Fibroblast of lung (primary cell): Measurements from ENCODE around the gene HIBADH.

Source experiments
- EZH2 ChIP-seq: IDR thresholded peaks from 2 replicates; pipeline ENCODE4 v1.5.1; 2012; ENCODE audit warnings: low read length, control low read depth, mild to moderate bottlenecking; ENCODE audit errors: missing control alignments
- TF ChIP-seq, protein P1 (sequence below), 2 donors: IDR thresholded peaks in 1 of 2; conservative IDR thresholded peaks in 1 of 2; 1 replicate in 1 of 2; 2 replicates in 1 of 2; pipeline ENCODE4 v1.5.1; 2011 to 2012; ENCODE audit warnings: low read length in 2 of 2, control low read depth in 1 of 2, inconsistent platforms in 1 of 2, low read depth in 1 of 2, mild to moderate bottlenecking in 1 of 2

DNA sequence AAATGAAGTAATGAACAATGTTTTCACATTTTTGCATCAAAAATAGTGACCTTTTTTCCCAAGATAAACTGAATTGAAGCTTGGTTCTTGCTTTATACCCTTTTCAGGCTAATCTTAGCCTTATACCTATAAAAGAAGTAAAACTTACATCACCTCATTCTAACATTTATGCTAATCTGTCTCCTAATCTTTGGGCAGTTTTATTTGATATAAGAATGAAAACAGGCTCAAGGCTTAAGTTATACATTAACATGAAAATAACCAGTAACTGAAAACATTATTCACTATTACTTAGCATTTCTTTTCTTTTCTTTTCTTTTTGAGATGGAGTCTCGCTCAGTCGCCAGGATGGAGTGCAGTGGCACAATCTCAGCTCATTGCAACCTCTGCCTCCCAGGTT is 113.1 kb downstream of the HIBADH start:
- TF ChIP-seq, protein P1, sequence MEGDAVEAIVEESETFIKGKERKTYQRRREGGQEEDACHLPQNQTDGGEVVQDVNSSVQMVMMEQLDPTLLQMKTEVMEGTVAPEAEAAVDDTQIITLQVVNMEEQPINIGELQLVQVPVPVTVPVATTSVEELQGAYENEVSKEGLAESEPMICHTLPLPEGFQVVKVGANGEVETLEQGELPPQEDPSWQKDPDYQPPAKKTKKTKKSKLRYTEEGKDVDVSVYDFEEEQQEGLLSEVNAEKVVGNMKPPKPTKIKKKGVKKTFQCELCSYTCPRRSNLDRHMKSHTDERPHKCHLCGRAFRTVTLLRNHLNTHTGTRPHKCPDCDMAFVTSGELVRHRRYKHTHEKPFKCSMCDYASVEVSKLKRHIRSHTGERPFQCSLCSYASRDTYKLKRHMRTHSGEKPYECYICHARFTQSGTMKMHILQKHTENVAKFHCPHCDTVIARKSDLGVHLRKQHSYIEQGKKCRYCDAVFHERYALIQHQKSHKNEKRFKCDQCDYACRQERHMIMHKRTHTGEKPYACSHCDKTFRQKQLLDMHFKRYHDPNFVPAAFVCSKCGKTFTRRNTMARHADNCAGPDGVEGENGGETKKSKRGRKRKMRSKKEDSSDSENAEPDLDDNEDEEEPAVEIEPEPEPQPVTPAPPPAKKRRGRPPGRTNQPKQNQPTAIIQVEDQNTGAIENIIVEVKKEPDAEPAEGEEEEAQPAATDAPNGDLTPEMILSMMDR (conservative IDR thresholded peaks at IDR 0.05 in 1 of 2, IDR thresholded peaks at IDR 0.05 in 1 of 2; ENCODE audit: low read depth in 1 of 2, low read length in 2 of 2) = no peak
- no peak for TF ChIP-seq EZH2
